HUES64 (cell line): ENCODE results near the gene PRR35.

Experiments used
- H3K27ac ChIP-seq: 2 replicates; pipeline ENCODE4 v1.7.0; 2013; ENCODE audit warnings: low read depth, low read length, inconsistent platforms
- H3K27me3 ChIP-seq: 2 replicates; pipeline ENCODE4 v1.6.1; 2013; ENCODE audit warnings: mild to moderate bottlenecking, low read length; ENCODE audit not compliant: insufficient read depth
- H3K36me3 ChIP-seq: 2 replicates; pipeline ENCODE4 v1.6.1; 2013; ENCODE audit warnings: mild to moderate bottlenecking, low read length; ENCODE audit not compliant: insufficient read depth
- H3K4me1 ChIP-seq: 2 replicates; pipeline ENCODE4 v1.6.1; 2013; ENCODE audit warnings: mild to moderate bottlenecking, low read length, moderate library complexity; ENCODE audit not compliant: insufficient read depth
- H3K4me3 ChIP-seq: 2 replicates; pipeline ENCODE4 v1.5.1; 2013; ENCODE audit warnings: mild to moderate bottlenecking, low read length, moderate library complexity
- H3K9ac ChIP-seq: 2 replicates; pipeline ENCODE4 v1.6.1; 2013; ENCODE audit warnings: mild to moderate bottlenecking, low read depth, low read length
- H3K9me3 ChIP-seq: 2 replicates; pipeline ENCODE4 v1.6.1; 2013; ENCODE audit warnings: low read depth, low read length; ENCODE audit not compliant: insufficient read depth
- WGBS: fragments of 150-250, 120-280 bp; methylation state at CpG from one replicate; pipeline ENCODE4 v1.1.7; 2013; ENCODE audit warnings: missing lambda C conversion rate; 5-methylcytosine and 5-hydroxymethylcytosine counted together

The PRR35 gene

GRCh38 chr16:528111-529011 is 31.8 kb upstream of the PRR35 start:
- no peaks in the 10 kb centered on the region for H3K9me3 ChIP-seq
- no peak overlapping the region for H3K27ac ChIP-seq
- H3K4me1 ChIP-seq: peaks cover 11% of the 10 kb centered on the region; the same call in 1 of the 2 replicates
- H3K4me3 ChIP-seq: peak overlapping the region; percentile 92
- WGBS: 9% methylated on average over 55 of the region's 55 CpGs
- no peaks in the 10 kb centered on the region for H3K27me3 ChIP-seq
- peak overlapping the region; percentile 91 for H3K9ac ChIP-seq
- H3K36me3 ChIP-seq: peaks cover 6% of the 10 kb centered on the region; the same call in 1 of the 2 replicates

GRCh38 chr16:529012-529575 is 31.1 kb upstream of the PRR35 start:
- Histone ChIP-seq H3K27ac (no peak overlapping the region), H3K36me3 (peaks cover 6% of the 10 kb centered on the region; the same call in 1 of the 2 replicates), H3K4me1 (peaks cover 11% of the 10 kb centered on the region; the same call in 1 of the 2 replicates), H3K27me3 (no peaks in the 10 kb centered on the region), H3K9me3 (no peaks in the 10 kb centered on the region), H3K4me3 (peak overlapping the region; percentile 92), H3K9ac (no peak overlapping the region)
- 81% methylated on average over 12 of the region's 12 CpGs for WGBS

- no peak overlapping the region for H3K4me3 ChIP-seq
- no peak overlapping the region; the same call in 1 of the 2 replicates for H3K9ac ChIP-seq
- 94% methylated on average over 23 of the region's 23 CpGs for WGBS
- peaks cover 2% of the 10 kb centered on the region; the same call in 1 of the 2 replicates for H3K36me3 ChIP-seq
- no peak overlapping the region for H3K27ac ChIP-seq
- H3K9me3 ChIP-seq: no peaks in the 10 kb centered on the region
- H3K4me1 ChIP-seq: peaks cover 11% of the 10 kb centered on the region; the same call in 1 of the 2 replicates
- H3K27me3 ChIP-seq: no peaks in the 10 kb centered on the region
Observed at GRCh38 chr16:530111-530817, 29.9 kb upstream of the PRR35 start.

GRCh38 chr16:531494-532125 is 28.6 kb upstream of the PRR35 start:
- Histone ChIP-seq H3K27ac (no peak overlapping the region), H3K9me3 (no peaks in the 10 kb centered on the region), H3K27me3 (no peaks in the 10 kb centered on the region), H3K36me3 (no peaks in the 10 kb centered on the region), H3K4me3 (no peak overlapping the region), H3K9ac (no peak overlapping the region), H3K4me1 (no peaks in the 10 kb centered on the region)
- WGBS: 96% methylated on average over 14 of the region's 16 CpGs

- no peak overlapping the region for H3K27ac ChIP-seq
Observed at GRCh38 chr16:533391-534123, 26.6 kb upstream of the PRR35 start.

GRCh38 chr16:534135-534534 is 26.1 kb upstream of the PRR35 start:
- no peaks in the 10 kb centered on the region for H3K9me3 ChIP-seq
- H3K9ac ChIP-seq: no peak overlapping the region
- H3K27ac ChIP-seq: no peak overlapping the region
- WGBS: 93% methylated on average over 21 of the region's 21 CpGs
- peaks cover 10% of the 10 kb centered on the region; the same call in 1 of the 2 replicates for H3K36me3 ChIP-seq
- no peaks in the 10 kb centered on the region for H3K27me3 ChIP-seq
- H3K4me1 ChIP-seq: no peaks in the 10 kb centered on the region
- H3K4me3 ChIP-seq: no peak overlapping the region

More at GRCh38 chr16:533391-534123, 26.6 kb upstream of the PRR35 start:
- no peak overlapping the region for H3K4me3 ChIP-seq
- no peak overlapping the region for H3K9ac ChIP-seq
- no peaks in the 10 kb centered on the region for H3K4me1 ChIP-seq
- H3K9me3 ChIP-seq: no peaks in the 10 kb centered on the region
- 86% methylated on average over 30 of the region's 30 CpGs for WGBS
- peaks cover 10% of the 10 kb centered on the region; the same call in 1 of the 2 replicates for H3K36me3 ChIP-seq
- no peaks in the 10 kb centered on the region for H3K27me3 ChIP-seq

GRCh38 chr16:534856-535445 is 25.2 kb upstream of the PRR35 start:
- WGBS: 96% methylated on average over 27 of the region's 27 CpGs

GRCh38 chr16:535446-536405 is 24.5 kb upstream of the PRR35 start:
- WGBS: 94% methylated on average over 39 of the region's 39 CpGs
- no peak overlapping the region for H3K9ac ChIP-seq

More at GRCh38 chr16:534856-535445, 25.2 kb upstream of the PRR35 start:
- Histone ChIP-seq H3K27ac (no peak overlapping the region), H3K4me1 (no peaks in the 10 kb centered on the region), H3K36me3 (peaks cover 10% of the 10 kb centered on the region; the same call in 1 of the 2 replicates), H3K9ac (no peak overlapping the region), H3K9me3 (no peaks in the 10 kb centered on the region), H3K4me3 (no peak overlapping the region), H3K27me3 (no peaks in the 10 kb centered on the region)

GRCh38 chr16:536746-537145 is 23.4 kb upstream of the PRR35 start:
- WGBS: 96% methylated on average over 17 of the region's 17 CpGs
- Histone ChIP-seq H3K4me3 (no peak overlapping the region), H3K9ac (no peak overlapping the region), H3K27ac (no peak overlapping the region), H3K27me3 (no peaks in the 10 kb centered on the region), H3K36me3 (peaks cover 10% of the 10 kb centered on the region; the same call in 1 of the 2 replicates), H3K9me3 (no peaks in the 10 kb centered on the region), H3K4me1 (no peaks in the 10 kb centered on the region)

More at GRCh38 chr16:535446-536405, 24.5 kb upstream of the PRR35 start:
- Histone ChIP-seq H3K36me3 (peaks cover 10% of the 10 kb centered on the region; the same call in 1 of the 2 replicates), H3K4me3 (no peak overlapping the region), H3K9me3 (no peaks in the 10 kb centered on the region), H3K27me3 (no peaks in the 10 kb centered on the region), H3K27ac (no peak overlapping the region), H3K4me1 (no peaks in the 10 kb centered on the region)
